Trophoblast cell (in vitro differentiated cells and primary cell): ENCODE measurements around the gene AADACL4.

ENCODE experiments used
- DNase-seq, 2 donors: peaks; one replicate each; pipeline ENCODE4 v3.0.0-alpha.2; 2016
- H2AFZ ChIP-seq: 2 replicates; pipeline ENCODE4 v1.6.1; 2013; ENCODE audit warnings: low read length, moderate library complexity, mild to moderate bottlenecking; ENCODE audit not compliant: insufficient read depth, poor library complexity
- H2AK5ac ChIP-seq: 2 replicates; pipeline ENCODE4 v1.6.1; 2013; ENCODE audit warnings: mild to moderate bottlenecking, low read length
- H2BK120ac ChIP-seq: 2 replicates; pipeline ENCODE4 v1.6.1; 2013; ENCODE audit warnings: low read length, mild to moderate bottlenecking, moderate library complexity; ENCODE audit not compliant: insufficient read depth, poor library complexity
- H2BK12ac ChIP-seq: 2 replicates; pipeline ENCODE4 v1.6.1; 2013; ENCODE audit warnings: mild to moderate bottlenecking, low read length, moderate library complexity
- H2BK5ac ChIP-seq: 2 replicates; pipeline ENCODE4 v1.6.1; 2013; ENCODE audit warnings: low read length, low read depth, moderate library complexity, mild to moderate bottlenecking; ENCODE audit not compliant: poor library complexity
- H3K14ac ChIP-seq: 2 replicates; pipeline ENCODE4 v1.6.1; 2013; ENCODE audit warnings: mild to moderate bottlenecking, low read length
- H3K18ac ChIP-seq: 2 replicates; pipeline ENCODE4 v1.6.1; 2013; ENCODE audit warnings: mild to moderate bottlenecking, low read length
- H3K23ac ChIP-seq: 2 replicates; pipeline ENCODE4 v1.6.1; 2013; ENCODE audit warnings: low read length
- H3K27ac ChIP-seq: 2 replicates; pipeline ENCODE4 v1.5.1; 2013; ENCODE audit warnings: low read depth, mild to moderate bottlenecking, inconsistent platforms, low read length, moderate library complexity
- H3K27me3 ChIP-seq: 2 replicates; pipeline ENCODE4 v1.6.1; 2013; ENCODE audit warnings: inconsistent platforms, mild to moderate bottlenecking, low read length, moderate library complexity; ENCODE audit not compliant: insufficient read depth
- H3K36me3 ChIP-seq, 2 experiments: 1 replicate in 1 of 2; 2 replicates in 1 of 2; pipeline ENCODE4 v1.6.1; 2013; ENCODE audit warnings: low read length in 2 of 2, mild to moderate bottlenecking in 2 of 2, moderate library complexity in 1 of 2; ENCODE audit not compliant: insufficient read depth in 2 of 2, control insufficient read depth in 1 of 2
- H3K4ac ChIP-seq: 2 replicates; pipeline ENCODE4 v1.6.1; 2013; ENCODE audit warnings: low read depth, mild to moderate bottlenecking, low read length, moderate library complexity
- H3K4me1 ChIP-seq, 2 experiments: 1 replicate in 1 of 2; 2 replicates in 1 of 2; pipeline ENCODE4 v1.6.1; 2013; ENCODE audit warnings: low read length in 2 of 2, mild to moderate bottlenecking in 2 of 2, moderate library complexity in 1 of 2; ENCODE audit not compliant: insufficient read depth in 2 of 2, control insufficient read depth in 1 of 2
- H3K4me2 ChIP-seq: 2 replicates; pipeline ENCODE4 v1.6.1; 2013; ENCODE audit warnings: inconsistent platforms, mild to moderate bottlenecking, low read length, moderate library complexity
- H3K4me3 ChIP-seq: 2 replicates; pipeline ENCODE4 v1.5.1; 2013; ENCODE audit warnings: mild to moderate bottlenecking, low read depth, low read length, inconsistent platforms
- H3K79me1 ChIP-seq: one replicate; pipeline ENCODE4 v1.6.1; 2013; ENCODE audit warnings: low read length
- H3K79me2 ChIP-seq: 2 replicates; pipeline ENCODE4 v1.6.1; 2013; ENCODE audit warnings: low read length, mild to moderate bottlenecking; ENCODE audit not compliant: control insufficient read depth, insufficient read depth, poor library complexity
- H3K9ac ChIP-seq: 2 replicates; pipeline ENCODE4 v1.6.1; 2013; ENCODE audit warnings: mild to moderate bottlenecking, low read length
- H3K9me3 ChIP-seq: 2 replicates; pipeline ENCODE4 v1.6.1; 2013; ENCODE audit warnings: low read depth, mild to moderate bottlenecking, control low read depth, inconsistent platforms, low read length; ENCODE audit not compliant: insufficient read depth
- H4K12ac ChIP-seq: 2 replicates; pipeline ENCODE4 v1.6.1; 2013; ENCODE audit warnings: low read depth, mild to moderate bottlenecking, low read length, moderate library complexity
- H4K8ac ChIP-seq: 2 replicates; pipeline ENCODE4 v1.6.1; 2013; ENCODE audit warnings: low read depth, mild to moderate bottlenecking, low read length, moderate library complexity
- H4K91ac ChIP-seq: one replicate; pipeline ENCODE4 v1.6.1; 2013; ENCODE audit warnings: low read depth, mild to moderate bottlenecking, low read length, moderate library complexity
- WGBS: extraction: QIAGEN DNeasy Blood & Tissue Kit; methylation state at CpG from one replicate; pipeline ENCODE4 v1.1.7; 2013; ENCODE audit warnings: missing lambda C conversion rate; ENCODE audit not compliant: insufficient read length, insufficient coverage; ENCODE audit errors: extremely low coverage; 5-methylcytosine and 5-hydroxymethylcytosine counted together

Gene AADACL4

GRCh38 chr1:12618965-12619791, 24.7 kb upstream of the AADACL4 start:
- Histone ChIP-seq H3K9me3 (no peaks in the 10 kb centered on the region), H4K91ac (peak overlapping the region; percentile 79), H2AK5ac (peak overlapping the region; percentile 13), H3K23ac (no peak overlapping the region), H2BK12ac (peak overlapping the region; percentile 25), H3K27me3 (no peaks in the 10 kb centered on the region), H3K79me2 (peaks cover 9% of the 10 kb centered on the region), H4K8ac (peak overlapping the region; percentile 67), H3K79me1 (peaks cover 28% of the 10 kb centered on the region), H3K9ac (peak overlapping the region; percentile 57), H3K4me3 (peak overlapping the region; percentile 55), H3K18ac (peak overlapping the region; percentile 28), H3K36me3 (no peaks in the 10 kb centered on the region), H4K12ac (no peak overlapping the region), H3K14ac (no peak overlapping the region), H3K4ac (peak overlapping the region; percentile 68), H3K27ac (peak overlapping the region; percentile 96), H3K4me1 (peaks cover 21 to 28% of the 10 kb centered on the region in 2 experiments), H2BK120ac (peak overlapping the region; percentile 15), H3K4me2 (peak overlapping the region; percentile 97), H2BK5ac (peak overlapping the region; percentile 93), H2AFZ (no peak overlapping the region)
- DNase-seq, result peak; percentile 77 to 79
- WGBS, result no CpG with 5 or more reads among the region's 30 CpGs

- H2BK5ac ChIP-seq, result no peak overlapping the region
- H3K36me3 ChIP-seq, result no peaks in the 10 kb centered on the region
- H3K14ac ChIP-seq, result no peak overlapping the region
- H3K79me2 ChIP-seq, result peaks cover 9% of the 10 kb centered on the region
- H2AK5ac ChIP-seq, result peak overlapping the region; percentile 13
- peaks cover 28% of the 10 kb centered on the region for H3K79me1 ChIP-seq
- H3K27ac ChIP-seq, result peak overlapping the region; percentile 96
- H3K9me3 ChIP-seq, result no peaks in the 10 kb centered on the region
- H4K8ac ChIP-seq, result peak overlapping the region; percentile 67
- no peak overlapping the region for H3K4me3 ChIP-seq
- no CpG with 5 or more reads among the region's 23 CpGs for WGBS
- no peak overlapping the region for H2BK120ac ChIP-seq
- no peak overlapping the region for H3K23ac ChIP-seq
- H3K4me1 ChIP-seq, result peaks cover 21 to 25% of the 10 kb centered on the region in 2 experiments
- peak overlapping the region; percentile 97 for H3K4me2 ChIP-seq
- H3K4ac ChIP-seq, result peak overlapping the region; percentile 20
- H2AFZ ChIP-seq, result no peak overlapping the region
- peak overlapping the region; percentile 79 for H4K91ac ChIP-seq
- no peaks in the 10 kb centered on the region for H3K27me3 ChIP-seq
- H4K12ac ChIP-seq, result no peak overlapping the region
- DNase-seq, result peak; percentile 80 to 93
- no peak overlapping the region for H3K18ac ChIP-seq
- H2BK12ac ChIP-seq, result peak overlapping the region; percentile 25
- no peak overlapping the region for H3K9ac ChIP-seq
Observed at GRCh38 chr1:12619792-12620487, 23.9 kb upstream of the AADACL4 start.

GRCh38 chr1:12620488-12620865, 23.4 kb upstream of the AADACL4 start:
- DNase-seq, result no peak
- Histone ChIP-seq H3K23ac (no peak overlapping the region), H4K8ac (no peak overlapping the region), H2AK5ac (no peak overlapping the region), H3K4me3 (no peak overlapping the region), H3K36me3 (no peaks in the 10 kb centered on the region), H2BK5ac (no peak overlapping the region), H3K4me2 (no peak overlapping the region), H2AFZ (no peak overlapping the region), H3K9ac (no peak overlapping the region), H3K4me1 (peaks cover 19 to 20% of the 10 kb centered on the region in 2 experiments), H3K4ac (no peak overlapping the region), H3K27me3 (no peaks in the 10 kb centered on the region), H3K9me3 (no peaks in the 10 kb centered on the region), H3K79me1 (peaks cover 28% of the 10 kb centered on the region), H2BK12ac (no peak overlapping the region), H3K14ac (no peak overlapping the region), H3K18ac (no peak overlapping the region), H4K12ac (no peak overlapping the region), H4K91ac (no peak overlapping the region), H2BK120ac (no peak overlapping the region), H3K27ac (no peak overlapping the region), H3K79me2 (peaks cover 9% of the 10 kb centered on the region)
- WGBS, result no CpG with 5 or more reads among the region's 4 CpGs

GRCh38 chr1:12620931-12621330, 23.0 kb upstream of the AADACL4 start:
- H2AFZ ChIP-seq, result no peak overlapping the region
- no peak overlapping the region for H3K9ac ChIP-seq
- H3K18ac ChIP-seq, result no peak overlapping the region
- H4K8ac ChIP-seq, result no peak overlapping the region
- no peak overlapping the region for H3K27ac ChIP-seq
- H3K79me2 ChIP-seq, result peaks cover 9% of the 10 kb centered on the region
- H3K79me1 ChIP-seq, result peaks cover 25% of the 10 kb centered on the region
- no peak overlapping the region for H3K23ac ChIP-seq
- WGBS, result no CpG with 5 or more reads among the region's 8 CpGs
- no peak overlapping the region for H3K4ac ChIP-seq
- no peak overlapping the region for H2AK5ac ChIP-seq
- H3K4me3 ChIP-seq, result no peak overlapping the region
- no peak overlapping the region for H4K12ac ChIP-seq
- no peak overlapping the region for H2BK12ac ChIP-seq
- DNase-seq, result no peak
- peaks cover 15 to 16% of the 10 kb centered on the region in 2 experiments for H3K4me1 ChIP-seq
- H3K27me3 ChIP-seq, result no peaks in the 10 kb centered on the region
- no peak overlapping the region for H3K14ac ChIP-seq
- no peak overlapping the region for H4K91ac ChIP-seq
- no peak overlapping the region for H2BK5ac ChIP-seq
- no peak overlapping the region for H3K4me2 ChIP-seq
- no peak overlapping the region for H2BK120ac ChIP-seq
- H3K36me3 ChIP-seq, result no peaks in the 10 kb centered on the region
- no peaks in the 10 kb centered on the region for H3K9me3 ChIP-seq
